IMR-90 (cell line): Measurements from ENCODE around the gene CHST1. TPM values are rescaled to one million over a fixed set of nuclear protein-coding genes. Genes with fewer than 3 reads are reported as not detected.
A peak's percentile ranks its signal among the peaks of the same experiment; 100 is the strongest.

Source experiments
- ATAC-seq: fragments of 200-7000 bp; cut with Tn5 transposase; 2 replicates; pipeline ENCODE4 v1.9.1; 2020; ENCODE audit warnings: low read depth, mild to moderate bottlenecking, moderate library complexity
- BruUV-seq: library from RNA; stranded (reverse); fragments of 400-500 nt; replicated peaks from 2 replicates; lab custom pipeline; 2021; lab: Mats Ljungman, UMichigan
- CTCF ChIA-PET: fragments of 300-600 bp; formaldehyde crosslinking; extraction: SDS; loops from one replicate; lab custom pipeline; 2021; ENCODE audit warnings: antibody characterized with exemption; lab: Yijun Ruan, JAX
- POLR2A ChIA-PET: fragments of 300-600 bp; sonication (Branson Sonifier 250); formaldehyde crosslinking; loops from one replicate; lab custom pipeline; 2022; ENCODE audit warnings: antibody characterized with exemption; ENCODE audit not compliant: unreplicated experiment; lab: Charles Lee
- DNase-seq: peaks from one replicate; pipeline ENCODE4 v3.0.0; 2013
- H2AFZ ChIP-seq: replicated peaks from 2 replicates; pipeline ENCODE3; 2013; ENCODE audit warnings: low read length, mild to moderate bottlenecking; ENCODE audit not compliant: poor library complexity
- H2AK5ac ChIP-seq: 2 replicates; pipeline ENCODE4 v1.6.1; 2013; ENCODE audit warnings: low read depth, low read length, inconsistent platforms
- H2AK9ac ChIP-seq: replicated peaks from 2 replicates; pipeline ENCODE3; 2013; ENCODE audit warnings: mild to moderate bottlenecking, low read depth, low read length, moderate library complexity; ENCODE audit not compliant: poor library complexity
- H2BK120ac ChIP-seq: 2 replicates; pipeline ENCODE4 v1.6.1; 2013; ENCODE audit warnings: low read depth, low read length, inconsistent platforms
- H2BK15ac ChIP-seq: 3 replicates; pipeline ENCODE4 v1.6.1; 2013; ENCODE audit warnings: low read depth, low read length, inconsistent platforms
- H2BK20ac ChIP-seq: 2 replicates; pipeline ENCODE4 v1.6.1; 2013; ENCODE audit warnings: low read depth, mild to moderate bottlenecking, inconsistent platforms, low read length, moderate library complexity
- H2BK5ac ChIP-seq: 2 replicates; pipeline ENCODE4 v1.6.1; 2013; ENCODE audit warnings: mild to moderate bottlenecking, low read depth, low read length, inconsistent platforms; ENCODE audit not compliant: poor library complexity, severe bottlenecking
- H3K14ac ChIP-seq: replicated peaks from 2 replicates; pipeline ENCODE4 v1.6.1; 2013; ENCODE audit warnings: low read depth, low read length, inconsistent platforms
- H3K18ac ChIP-seq: 2 replicates; pipeline ENCODE4 v1.6.1; 2013; ENCODE audit warnings: low read depth, low read length, control low read depth
- H3K23ac ChIP-seq: 2 replicates; pipeline ENCODE4 v1.6.1; 2013; ENCODE audit warnings: low read depth, low read length, inconsistent platforms
- H3K27ac ChIP-seq: 2 replicates; pipeline ENCODE4 v1.5.1; 2013; ENCODE audit warnings: mild to moderate bottlenecking, control low read depth, low read length; ENCODE audit not compliant: insufficient read depth
- H3K27me3 ChIP-seq: 2 replicates; pipeline ENCODE4 v1.6.1; 2013; ENCODE audit warnings: low read length; ENCODE audit not compliant: control insufficient read depth, insufficient read depth
- H3K36me3 ChIP-seq: 2 replicates; pipeline ENCODE4 v1.6.1; 2013; ENCODE audit warnings: low read length, mixed read lengths; ENCODE audit not compliant: control insufficient read depth, insufficient read depth
- H3K4ac ChIP-seq: 2 replicates; pipeline ENCODE4 v1.6.1; 2013; ENCODE audit warnings: low read depth, low read length, inconsistent platforms
- H3K4me1 ChIP-seq: 2 replicates; pipeline ENCODE4 v1.6.1; 2013; ENCODE audit warnings: low read length, mixed read lengths; ENCODE audit not compliant: control insufficient read depth, insufficient read depth
- H3K4me2 ChIP-seq: 2 replicates; pipeline ENCODE4 v1.6.1; 2013; ENCODE audit warnings: low read depth, mild to moderate bottlenecking, control low read depth, low read length, moderate library complexity
- H3K4me3 ChIP-seq: 2 replicates; pipeline ENCODE4 v1.5.1; 2013; ENCODE audit warnings: low read depth, mild to moderate bottlenecking, control low read depth, low read length, moderate library complexity; ENCODE audit not compliant: insufficient read depth
- H3K56ac ChIP-seq: 2 replicates; pipeline ENCODE4 v1.6.1; 2013; ENCODE audit warnings: low read length, inconsistent platforms; ENCODE audit not compliant: insufficient read depth; ENCODE audit errors: extremely low read depth
- H3K79me1 ChIP-seq, 2 experiments: 2 replicates each; pipeline ENCODE4 v1.6.1; 2013; ENCODE audit warnings: low read length in 2 of 2, inconsistent platforms in 1 of 2, low read depth in 1 of 2
- H3K9ac ChIP-seq: 2 replicates; pipeline ENCODE4 v1.6.1; 2013; ENCODE audit warnings: low read depth, low read length, control low read depth
- H3K9me1 ChIP-seq: 2 replicates; pipeline ENCODE4 v1.6.1; 2013; ENCODE audit warnings: low read length, inconsistent platforms; ENCODE audit not compliant: insufficient read depth
- H3K9me3 ChIP-seq: 2 replicates; pipeline ENCODE4 v1.6.1; 2013; ENCODE audit warnings: low read length; ENCODE audit not compliant: control insufficient read depth, insufficient read depth
- H4K20me1 ChIP-seq: 2 replicates; pipeline ENCODE4 v1.6.1; 2013; ENCODE audit warnings: low read length, inconsistent platforms; ENCODE audit not compliant: insufficient read depth
- H4K5ac ChIP-seq: 2 replicates; pipeline ENCODE4 v1.6.1; 2013; ENCODE audit warnings: mild to moderate bottlenecking, low read depth, low read length, control low read depth
- H4K8ac ChIP-seq, 2 experiments: 2 replicates each; pipeline ENCODE4 v1.6.1; 2013; ENCODE audit warnings: low read depth in 2 of 2, low read length in 2 of 2, control low read depth in 1 of 2, inconsistent platforms in 1 of 2
- H4K91ac ChIP-seq: 2 replicates; pipeline ENCODE4 v1.6.1; 2013; ENCODE audit warnings: low read depth, low read length, inconsistent platforms; ENCODE audit not compliant: insufficient read depth
- BHLHE40 ChIP-seq: fragments of 150-350 bp; IDR thresholded peaks from 2 replicates; pipeline ENCODE4 v1.6.1; 2016; ENCODE audit warnings: mild to moderate bottlenecking, low read depth, low read length
- CEBPB ChIP-seq: IDR thresholded peaks from 2 replicates; pipeline ENCODE4 v1.6.1; 2012; ENCODE audit warnings: low read depth, low read length, improper control_type of control experiment
- CHD1 ChIP-seq: IDR thresholded peaks from 2 replicates; pipeline ENCODE4 v1.6.1; 2012; ENCODE audit warnings: low read depth, low read length, improper control_type of control experiment
- CTCF ChIP-seq: conservative IDR thresholded peaks from 2 replicates; pipeline ENCODE4 v1.5.1; 2012; ENCODE audit warnings: mild to moderate bottlenecking, low read depth, low read length, improper control_type of control experiment
- ELK1 ChIP-seq: fragments of 150-350 bp; IDR thresholded peaks from 2 replicates; pipeline ENCODE4 v1.6.1; 2016; ENCODE audit warnings: low read depth, mild to moderate bottlenecking, low read length, moderate library complexity, borderline replicate concordance
- FOS ChIP-seq: fragments of 150-350 bp; IDR thresholded peaks from 2 replicates; pipeline ENCODE4 v1.6.1; 2016; ENCODE audit warnings: low read depth, low read length
- MAFK ChIP-seq: IDR thresholded peaks from 2 replicates; pipeline ENCODE4 v1.6.1; 2012; ENCODE audit warnings: low read depth, low read length, improper control_type of control experiment
- MAZ ChIP-seq: IDR thresholded peaks from 2 replicates; pipeline ENCODE4 v1.6.1; 2012; ENCODE audit warnings: low read depth, mild to moderate bottlenecking, low read length, improper control_type of control experiment, moderate library complexity, borderline replicate concordance
- MXI1 ChIP-seq: IDR thresholded peaks from 2 replicates; pipeline ENCODE4 v1.6.1; 2012; ENCODE audit warnings: low read depth, mild to moderate bottlenecking, low read length, moderate library complexity, borderline replicate concordance
- NFE2L2 ChIP-seq: fragments of 150-350 bp; IDR thresholded peaks from 2 replicates; pipeline ENCODE4 v1.6.1; 2016; ENCODE audit warnings: low read depth, mild to moderate bottlenecking, low read length
- POLR2A ChIP-seq: IDR thresholded peaks from 2 replicates; pipeline ENCODE4 v1.6.1; 2012; ENCODE audit warnings: mild to moderate bottlenecking, low read depth, low read length
- RAD21 ChIP-seq: IDR thresholded peaks from 2 replicates; pipeline ENCODE4 v1.6.1; 2012; ENCODE audit warnings: low read length, improper control_type of control experiment
- RCOR1 ChIP-seq: IDR thresholded peaks from 2 replicates; pipeline ENCODE4 v1.6.1; 2012; ENCODE audit warnings: mild to moderate bottlenecking, low read length, improper control_type of control experiment; ENCODE audit not compliant: insufficient replicate concordance
- RFX5 ChIP-seq: IDR thresholded peaks from 2 replicates; pipeline ENCODE4 v1.8.0; 2012; ENCODE audit warnings: low read depth, mild to moderate bottlenecking, low read length, moderate library complexity
- SMC3 ChIP-seq: fragments of 150-350 bp; IDR thresholded peaks from 2 replicates; pipeline ENCODE4 v1.6.1; 2016; ENCODE audit warnings: low read depth, mild to moderate bottlenecking, antibody characterized with exemption, low read length, moderate library complexity
- USF2 ChIP-seq: fragments of 150-350 bp; IDR thresholded peaks from 2 replicates; pipeline ENCODE4 v1.6.1; 2017; ENCODE audit warnings: mild to moderate bottlenecking, antibody characterized with exemption, low read length, low read depth
- WGBS, 2 experiments: methylation state at CpG; one replicate each; pipeline versions ENCODE4 v1.1.5 to v1.1.7; 2013; ENCODE audit warnings: missing lambda C conversion rate in 2 of 2; ENCODE audit not compliant: insufficient read length in 1 of 2; ENCODE audit errors: extremely low coverage in 2 of 2; 5-methylcytosine and 5-hydroxymethylcytosine counted together
- dilution Hi-C: fragments of 300-500 bp; cut with HindIII; formaldehyde crosslinking; loops from one replicate; pipeline ENCODE4 v1.14.3; 2018; ENCODE audit warnings: low sequenced_read_pairs; ENCODE audit not compliant: unreplicated experiment
- in situ Hi-C: fragments of 300-500 bp; cut with MboI; formaldehyde crosslinking; loops from 3 replicates; pipeline ENCODE4 v1.14.3; 2019; ENCODE audit warnings: low sequenced_read_pairs, inconsistent platforms, mixed read lengths
- intact Hi-C: fragments of 100-400 bp; cut with micrococcal nuclease; formaldehyde crosslinking; loops from 2 replicates; pipeline ENCODE4 v1.10.0; 2022
- polyA plus RNA-seq, 3 experiments: library from polyadenylated mRNA; depleted of rRNA; stranded (reverse); fragments of >200 nt; gene quantifications; 2 replicates each; pipeline ENCODE4 v1.2.3, GENCODE V29; 2012; ENCODE audit warnings: low replicate concordance in 1 of 3
- total RNA-seq: library from RNA; depleted of rRNA; stranded (reverse); fragments of >200 nt; gene quantifications from 2 replicates; pipeline ENCODE4 v1.2.3, GENCODE V29; 2012

CHST1 gene
- total and polyA plus RNA-seq, 2 of the 4 experiments (the other 2 are of a cell fraction) = 0.21 TPM; not detected in 1

DNA sequence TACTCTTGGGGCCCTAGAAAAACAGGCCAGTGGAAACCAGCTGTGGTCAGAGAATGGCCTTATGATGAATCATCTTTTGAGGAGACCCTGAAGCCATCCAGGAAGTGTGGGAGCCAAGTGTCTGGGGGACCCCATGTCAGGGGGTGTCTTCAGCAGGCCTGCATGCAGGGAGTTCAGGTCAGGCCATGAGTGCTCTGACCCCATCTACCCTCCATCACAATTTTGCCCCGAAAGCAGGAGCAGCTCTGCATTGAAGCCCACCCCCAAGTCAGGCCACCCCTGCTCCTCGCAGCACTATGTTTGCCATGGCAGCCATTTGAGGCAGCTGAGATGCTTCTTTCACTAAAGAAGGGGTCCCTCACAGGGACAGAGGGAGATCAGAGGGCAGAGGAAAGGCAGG, 41.3 kb downstream of the CHST1 start:
- Histone ChIP-seq H4K8ac (no peak overlapping the region), H3K9ac (no peak overlapping the region), H3K27ac (no peak overlapping the region), H3K18ac (no peak overlapping the region), H2AK9ac (no peak overlapping the region), H2BK120ac (no peak overlapping the region), H3K14ac (no peak overlapping the region), H3K4me1 (no peaks in the 10 kb centered on the region), H2AK5ac (no peak overlapping the region), H3K36me3 (no peaks in the 10 kb centered on the region), H3K4ac (no peak overlapping the region), H4K5ac (no peak overlapping the region), H2BK20ac (no peak overlapping the region), H3K56ac (no peak overlapping the region), H3K9me1 (no peaks in the 10 kb centered on the region), H3K4me3 (no peak overlapping the region), H4K20me1 (no peaks in the 10 kb centered on the region), H2BK15ac (no peak overlapping the region), H3K79me1 (no peaks in the 10 kb centered on the region), H3K9me3 (peaks cover 2% of the 10 kb centered on the region; the same call in 1 of the 2 replicates), H3K23ac (no peak overlapping the region), H2AFZ (peak overlapping the region; percentile 21), H2BK5ac (no peak overlapping the region), H4K91ac (no peak overlapping the region), H3K4me2 (no peak overlapping the region), H3K27me3 (no peaks in the 10 kb centered on the region)
- in situ Hi-C loops = no loop called here
- intact Hi-C loops = no loop called here
- DNase-seq = no peak
- POLR2A ChIA-PET = no interaction called here
- no CpG with 5 or more reads among the region's 2 CpGs for WGBS, 2 experiments
- no TSS peak for BruUV-seq
- no peak for TF ChIP-seq MAFK
- no peak for TF ChIP-seq ELK1
- no peak for TF ChIP-seq SMC3
- TF ChIP-seq USF2 = no peak
- TF ChIP-seq POLR2A = no peak
- TF ChIP-seq RAD21 = no peak
- TF ChIP-seq BHLHE40 = no peak
- no peak for TF ChIP-seq CTCF
- TF ChIP-seq RCOR1 = no peak
- TF ChIP-seq CEBPB = no peak
- TF ChIP-seq FOS = no peak
- TF ChIP-seq MAZ = no peak
- TF ChIP-seq CHD1 = no peak
- TF ChIP-seq RFX5 = no peak
- TF ChIP-seq MXI1 = no peak
- no peak for TF ChIP-seq NFE2L2
- CTCF ChIA-PET = no interaction called here
- no peak for ATAC-seq
- dilution Hi-C loops = no loop called here
